GM12892 (cell line): ENCODE data around the gene PRKN.

ENCODE experiments used
- POLR2A ChIP-seq: IDR thresholded peaks from 2 replicates; pipeline ENCODE4 v1.6.1; 2011; ENCODE audit warnings: low read depth, low read length, control low read depth
- POLR2AphosphoS5 ChIP-seq: IDR thresholded peaks from 2 replicates; pipeline ENCODE4 v1.6.1; 2011; ENCODE audit warnings: low read depth, low read length, control low read depth

DNA sequence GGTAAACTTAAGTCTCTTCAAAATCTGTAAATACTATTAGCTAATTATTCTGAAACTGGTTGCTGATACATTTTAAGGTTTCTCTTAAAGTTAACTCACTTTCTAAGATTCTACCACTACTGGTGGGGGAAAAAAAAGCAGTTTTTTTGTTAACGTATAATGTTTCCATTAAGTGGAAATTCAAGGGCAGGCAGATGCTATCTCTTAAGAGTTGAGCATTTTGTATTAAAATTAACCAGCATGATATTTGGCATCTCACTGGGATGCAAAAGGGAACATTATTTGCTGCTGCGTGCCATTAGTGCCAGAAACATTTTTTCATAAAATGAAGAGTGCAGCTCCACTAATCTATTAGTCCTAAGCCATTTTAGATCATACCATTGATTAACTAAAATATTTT, 246.2 kb downstream of the PRKN start:
- TF ChIP-seq POLR2AphosphoS5 (no peak), POLR2A (no peak)
